Activated naive CD4-positive, alpha-beta T cell treated with anti-CD3 and anti-CD28 coated beads, Interleukin-2, amount 50 U/mL, for 72 hours (primary cell): ENCODE data around the gene OPA3. TPM values are rescaled to one million over a fixed set of nuclear protein-coding genes. Genes with fewer than 3 reads are reported as not detected.

ENCODE experiments used
- ATAC-seq, 2 donors: fragments of 150-1000 bp; cut with Tn5 transposase; 2 replicates each; pipeline ENCODE4 v1.10.0; 2021; ENCODE audit warnings: mild to moderate bottlenecking in 2 of 2, moderate library complexity in 2 of 2
- DNase-seq, 2 donors: peaks; one replicate each; pipeline ENCODE4 v3.0.0; 2021 to 2022; ENCODE audit warnings: low spot score in 2 of 2
- H3K27ac Mint-ChIP-seq, 2 donors: one replicate each; pipeline ENCODE4 v1.8.0; 2022; ENCODE audit warnings: mild to moderate bottlenecking in 2 of 2, mixed read lengths in 2 of 2
- H3K36me3 Mint-ChIP-seq, 2 donors: one replicate each; pipeline ENCODE4 v1.8.0; 2022; ENCODE audit warnings: mixed read lengths in 2 of 2
- H3K9me3 Mint-ChIP-seq, 2 donors: one replicate each; pipeline ENCODE4 v1.8.0; 2022; ENCODE audit warnings: mixed read lengths in 2 of 2
- total RNA-seq, 2 donors: library from RNA; stranded (reverse); gene quantifications; one replicate each; pipeline ENCODE4 v1.2.3, GENCODE V29; 2022

The OPA3 gene
- total RNA-seq, 2 donors from 2014 or later = 16.6 to 16.7 TPM

- Mint-ChIP-seq H3K36me3 (peaks cover 16 to 20% of the 10 kb centered on the region in 2 donors), H3K27ac (no peak overlapping the region), H3K9me3 (no peaks in the 10 kb centered on the region)
- no peak for ATAC-seq
- DNase-seq = no peak
Observed at GRCh38 chr19:45581576-45581975, 3.0 kb downstream of the OPA3 start.

DNA sequence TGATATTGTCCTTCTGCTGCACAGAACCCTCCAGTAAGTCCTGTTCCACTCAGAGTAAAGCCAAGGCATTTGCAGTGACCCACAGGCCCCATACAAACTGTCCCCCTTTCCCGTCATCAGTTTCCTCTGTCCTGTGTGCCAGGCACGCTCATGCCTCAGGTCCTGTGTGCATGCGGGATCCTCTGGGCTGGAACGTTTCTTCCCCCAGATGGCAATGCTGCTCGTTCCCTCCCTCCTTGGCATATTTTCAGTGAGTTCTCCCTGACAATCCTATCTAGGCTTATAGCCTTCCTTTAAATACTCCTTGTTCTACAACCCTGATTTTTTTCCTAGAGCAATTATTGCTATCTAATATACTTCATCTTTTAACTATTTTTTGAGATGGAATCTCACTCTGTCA, 5.7 kb downstream of the OPA3 start:
- ATAC-seq (no peak), DNase-seq (no peak)
- Mint-ChIP-seq H3K36me3 (peaks cover 12 to 16% of the 10 kb centered on the region in 2 donors), H3K27ac (no peak overlapping the region), H3K9me3 (no peaks in the 10 kb centered on the region)

DNA sequence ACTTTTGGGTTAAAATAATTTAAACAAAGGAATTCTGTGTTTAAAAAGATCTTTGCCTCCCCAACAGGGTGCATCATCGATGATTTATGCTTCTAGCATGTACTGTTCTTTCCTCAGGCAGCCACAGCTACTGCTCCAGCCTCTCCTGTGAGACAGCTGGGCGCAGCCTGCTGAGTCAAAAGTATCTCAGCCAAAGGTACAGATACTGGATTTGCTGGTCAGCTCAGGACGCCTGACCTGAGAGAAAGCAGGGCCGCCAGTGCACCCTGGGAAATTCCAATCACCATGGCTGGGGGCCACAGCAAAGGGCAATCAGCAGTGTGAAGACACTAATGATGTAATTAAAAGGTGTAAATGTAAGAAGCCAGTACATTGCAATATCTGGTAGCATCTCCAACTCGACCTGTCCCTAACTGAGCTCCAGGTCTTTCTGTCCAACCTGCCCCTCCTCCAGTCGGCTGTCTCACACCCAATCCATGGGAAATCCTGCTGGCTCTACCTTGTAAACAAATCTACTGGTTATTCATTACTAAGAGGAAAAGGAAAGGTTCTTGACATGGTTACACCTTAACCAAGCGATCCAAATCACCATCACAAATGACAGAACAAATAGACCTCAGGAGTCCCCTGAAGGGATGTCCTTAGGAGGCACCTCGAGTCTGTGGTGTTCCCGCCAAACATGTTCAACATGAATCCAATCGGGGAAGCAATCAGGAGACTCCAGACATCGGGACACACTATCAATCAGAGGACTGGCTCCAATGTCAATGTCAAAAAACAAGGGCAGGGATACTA, 7.3 kb downstream of the OPA3 start:
- peak overlapping the region; percentile 21 to 38 for H3K27ac Mint-ChIP-seq
- H3K36me3 Mint-ChIP-seq = peaks cover 2 to 3% of the 10 kb centered on the region in 2 donors
- no peak for DNase-seq
- no peaks in the 10 kb centered on the region for H3K9me3 Mint-ChIP-seq
- ATAC-seq = no peak

DNA sequence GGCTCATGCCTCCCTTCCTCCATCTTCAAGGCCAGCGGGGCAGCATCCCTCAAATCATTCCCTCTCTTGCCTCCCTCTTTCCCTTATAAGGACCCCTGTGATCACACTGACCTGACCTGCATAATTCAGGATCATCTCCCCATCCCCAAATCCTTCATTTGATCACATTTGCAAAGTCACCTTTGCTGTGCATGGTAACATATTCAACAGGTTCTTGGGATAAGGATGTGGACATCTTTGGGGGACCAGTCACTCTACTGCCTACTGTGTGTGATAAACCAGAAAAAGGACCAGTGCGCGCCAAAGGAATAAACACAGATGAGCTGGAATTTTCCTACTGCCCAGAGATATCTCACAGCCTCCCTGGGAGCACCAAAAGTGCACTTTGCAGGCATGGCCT, 7.9 kb downstream of the OPA3 start:
- ATAC-seq (no peak), DNase-seq (no peak)
- Mint-ChIP-seq H3K9me3 (no peaks in the 10 kb centered on the region), H3K27ac (peak overlapping the region; percentile 21 to 38), H3K36me3 (no peaks in the 10 kb centered on the region)

DNA sequence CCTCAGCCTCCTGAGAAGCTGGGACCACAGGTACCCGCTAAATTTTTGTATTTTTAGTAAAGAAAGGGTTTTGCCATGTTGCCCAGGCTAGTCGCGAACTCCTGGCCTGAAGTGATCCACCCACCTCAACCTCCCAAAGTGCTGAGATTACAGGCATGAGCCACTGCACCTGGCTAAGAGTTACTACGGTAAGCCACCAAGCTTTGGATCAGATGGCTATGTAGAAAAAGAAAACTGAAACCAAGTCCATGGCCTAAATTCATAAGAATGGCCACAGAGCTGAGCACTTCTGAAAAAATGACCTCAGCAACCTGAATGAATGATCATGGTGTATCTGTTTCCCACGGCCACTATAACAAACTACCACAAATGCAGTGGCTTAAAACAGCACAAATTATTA, 9.4 kb downstream of the OPA3 start:
- H3K36me3 Mint-ChIP-seq = no peaks in the 10 kb centered on the region
- ATAC-seq (no peak), DNase-seq (no peak)
- H3K27ac Mint-ChIP-seq = peak overlapping the region in 1 of 2 donors; percentile 72
- no peaks in the 10 kb centered on the region for H3K9me3 Mint-ChIP-seq

- ATAC-seq (no peak), DNase-seq (no peak)
- Mint-ChIP-seq H3K9me3 (no peaks in the 10 kb centered on the region), H3K27ac (peak overlapping the region in 1 of 2 donors; percentile 22), H3K36me3 (no peaks in the 10 kb centered on the region)
Observed at GRCh38 chr19:45574526-45574925, 10.1 kb downstream of the OPA3 start.

GRCh38 chr19:45571457-45572220, 13.0 kb downstream of the OPA3 start:
- Mint-ChIP-seq H3K27ac (no peak overlapping the region), H3K9me3 (no peaks in the 10 kb centered on the region), H3K36me3 (no peaks in the 10 kb centered on the region)
- no peak for DNase-seq
- ATAC-seq = no peak

- peak overlapping the region in 1 of 2 donors; percentile 69 for H3K27ac Mint-ChIP-seq
Observed at GRCh38 chr19:45569619-45570421, 14.8 kb downstream of the OPA3 start.

DNA sequence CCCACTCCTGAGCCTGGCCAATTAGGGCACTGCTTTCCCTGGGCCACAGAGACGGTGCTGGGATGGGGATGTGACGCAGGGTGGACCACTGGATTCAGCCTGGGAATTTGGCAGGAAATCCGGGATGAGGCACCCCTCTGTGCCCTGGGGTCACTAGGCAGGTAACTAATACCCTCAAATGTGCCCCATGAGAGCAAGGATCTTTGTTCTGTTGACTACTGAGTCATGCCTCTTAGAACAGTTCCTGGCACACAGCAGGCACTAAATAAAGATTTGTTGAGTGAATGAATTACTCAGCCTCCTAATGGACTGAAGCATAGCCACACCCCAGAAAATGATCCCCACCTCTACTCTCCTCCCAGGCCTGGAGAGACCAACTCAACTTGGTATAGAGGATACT, 15.9 kb downstream of the OPA3 start:
- Mint-ChIP-seq H3K36me3 (no peaks in the 10 kb centered on the region), H3K9me3 (no peaks in the 10 kb centered on the region), H3K27ac (peak overlapping the region; percentile 36 to 69)
- DNase-seq (no peak), ATAC-seq (no peak)

More at GRCh38 chr19:45569619-45570421, 14.8 kb downstream of the OPA3 start:
- ATAC-seq = peak; percentile 56 to 67
- peak in 1 of 2 donors; percentile 83 for DNase-seq
- H3K9me3 Mint-ChIP-seq = no peaks in the 10 kb centered on the region
- H3K36me3 Mint-ChIP-seq = no peaks in the 10 kb centered on the region

GRCh38 chr19:45567609-45568008, 17.0 kb downstream of the OPA3 start:
- H3K36me3 Mint-ChIP-seq = no peaks in the 10 kb centered on the region
- ATAC-seq (no peak), DNase-seq (no peak)
- no peak overlapping the region for H3K27ac Mint-ChIP-seq
- H3K9me3 Mint-ChIP-seq = no peaks in the 10 kb centered on the region

GRCh38 chr19:45564131-45564780, 20.3 kb downstream of the OPA3 start:
- Mint-ChIP-seq H3K9me3 (no peaks in the 10 kb centered on the region), H3K36me3 (peaks cover 0 to 6% of the 10 kb centered on the region in 2 donors), H3K27ac (peak overlapping the region; percentile 74 to 79)
- DNase-seq = no peak
- no peak for ATAC-seq

DNA sequence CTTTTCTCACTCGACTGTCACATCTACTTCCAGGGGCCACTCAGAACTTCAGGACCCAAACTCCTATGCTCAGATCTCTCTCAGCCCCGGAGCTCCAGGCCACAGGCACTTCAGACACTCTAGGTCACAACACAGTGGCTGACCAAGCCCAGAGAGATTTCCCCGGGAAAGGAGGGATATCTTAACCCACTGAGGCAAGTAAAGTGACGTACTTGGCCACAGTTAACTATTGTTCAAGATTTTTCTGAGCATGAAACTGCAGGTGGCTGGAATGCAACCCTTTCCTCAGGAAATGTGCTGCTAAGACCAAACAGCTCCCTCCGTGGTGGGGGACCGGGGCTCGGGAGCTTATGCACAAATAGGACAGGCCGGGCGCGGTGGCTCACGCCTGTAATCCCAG, 23.9 kb downstream of the OPA3 start:
- ATAC-seq (no peak), DNase-seq (no peak)
- H3K27ac Mint-ChIP-seq = peak overlapping the region in 1 of 2 donors; percentile 81
- peaks cover 0 to 6% of the 10 kb centered on the region in 2 donors for H3K36me3 Mint-ChIP-seq
- H3K9me3 Mint-ChIP-seq = no peaks in the 10 kb centered on the region

GRCh38 chr19:45560038-45560437, 24.6 kb downstream of the OPA3 start:
- no peaks in the 10 kb centered on the region for H3K9me3 Mint-ChIP-seq
- no peak for ATAC-seq

DNA sequence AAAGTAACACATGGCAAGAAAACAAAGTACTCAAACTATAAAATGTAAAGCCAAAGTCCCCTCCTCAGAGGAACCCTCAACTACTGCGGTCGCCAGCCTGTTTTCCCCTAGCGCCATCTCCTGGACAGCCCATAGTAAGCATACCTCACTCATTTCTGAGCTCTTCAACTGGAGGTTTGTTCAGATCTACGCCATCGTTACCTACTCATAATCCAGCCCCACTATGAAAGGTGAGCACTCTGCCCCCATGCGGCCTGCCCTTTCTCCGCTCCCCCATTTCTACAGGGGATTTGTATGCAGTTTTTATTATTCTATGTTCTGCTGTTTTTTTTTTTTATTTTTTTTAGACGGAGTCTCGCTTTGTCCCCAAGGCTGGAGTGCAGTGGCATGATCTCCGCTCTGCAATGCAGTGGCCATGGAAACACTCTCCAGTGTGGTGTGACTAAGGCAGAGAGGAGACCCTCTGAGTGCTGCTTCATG, 26.2 kb downstream of the OPA3 start:
- peak; percentile 94 to 100 for ATAC-seq
- H3K27ac Mint-ChIP-seq = peak overlapping the region; percentile 6 to 34
- DNase-seq = peak; percentile 60 to 75
- H3K9me3 Mint-ChIP-seq = no peaks in the 10 kb centered on the region
- peaks cover 0 to 6% of the 10 kb centered on the region in 2 donors for H3K36me3 Mint-ChIP-seq

More at GRCh38 chr19:45560038-45560437, 24.6 kb downstream of the OPA3 start:
- H3K36me3 Mint-ChIP-seq = peaks cover 0 to 6% of the 10 kb centered on the region in 2 donors
- DNase-seq = no peak
- peak overlapping the region in 1 of 2 donors; percentile 81 for H3K27ac Mint-ChIP-seq

- H3K9me3 Mint-ChIP-seq = no peaks in the 10 kb centered on the region
- peaks cover 0 to 6% of the 10 kb centered on the region in 2 donors for H3K36me3 Mint-ChIP-seq
- ATAC-seq = no peak
- no peak for DNase-seq
- peak overlapping the region in 1 of 2 donors; percentile 44 for H3K27ac Mint-ChIP-seq
Observed at GRCh38 chr19:45556835-45557234, 27.8 kb downstream of the OPA3 start.

GRCh38 chr19:45554481-45554880, 30.1 kb downstream of the OPA3 start:
- Mint-ChIP-seq H3K27ac (no peak overlapping the region), H3K36me3 (no peaks in the 10 kb centered on the region), H3K9me3 (no peaks in the 10 kb centered on the region)
- DNase-seq = no peak
- ATAC-seq = no peak
